GM10248 (cell line): ENCODE results near the gene NLRP3.
"Not testable (repeated sequence)": the region's sequence is repeated elsewhere in the genome, so short reads cannot be mapped to it uniquely, and the experiment has no call there.

ENCODE experiments used
- CTCF ChIA-PET: fragments of 300-600 bp; sonication (Branson Sonifier 250); formaldehyde crosslinking; extraction: SDS; loops from one replicate; lab custom pipeline; 2021; ENCODE audit warnings: antibody characterized with exemption; lab: Yijun Ruan, JAX
- POLR2A ChIA-PET: fragments of 350-650 bp; sonication (Branson Sonifier 250); formaldehyde crosslinking; extraction: SDS; loops from one replicate; lab custom pipeline; 2020; ENCODE audit warnings: antibody characterized with exemption; lab: Yijun Ruan, JAX
- DNase-seq: peaks from one replicate; pipeline ENCODE4 v3.0.0; 2012; ENCODE audit errors: extremely low spot score
- CTCF ChIP-seq: IDR thresholded peaks from 2 replicates; pipeline ENCODE4 v1.5.1; 2012; ENCODE audit warnings: mild to moderate bottlenecking, low read depth; ENCODE audit errors: extremely low read depth, missing control alignments, control extremely low read depth

NLRP3 gene

GRCh38 chr1:247371801-247372259, 44.1 kb upstream of the NLRP3 start:
- no peak for TF ChIP-seq CTCF
- ChIA-PET POLR2A (no interaction called here), CTCF (interaction anchor here (1.3 to 4.4 kb wide), 6 partner anchors 9 to 123 kb away, joined by 3 to 83 read pairs (median 14); no protein-coding TSS in a partner anchor)
- no peak for DNase-seq

GRCh38 chr1:247373721-247374141, 42.2 kb upstream of the NLRP3 start:
- POLR2A ChIA-PET = no interaction called here
- CTCF ChIA-PET = interaction anchor here (1.2 to 4.4 kb wide), 13 partner anchors 8 to 113 kb away, joined by 3 to 83 read pairs (median 7); no protein-coding TSS in a partner anchor
- TF ChIP-seq CTCF = peak; percentile 39
- peak; percentile 29 for DNase-seq

GRCh38 chr1:247374651-247375334, 41.2 kb upstream of the NLRP3 start:
- POLR2A ChIA-PET, DNase-seq: not testable (repeated sequence)
- CTCF ChIA-PET = interaction anchor here (1.2 to 4.4 kb wide), 6 partner anchors 9 to 112 kb away, joined by 3 to 83 read pairs (median 16); no protein-coding TSS in a partner anchor

- TF ChIP-seq CTCF = no peak
- CTCF ChIA-PET = interaction anchor here (4.4 kb wide), 1 partner anchor 12 kb away, joined by 57 read pairs; no protein-coding TSS in a partner anchor
- DNase-seq = no peak
- POLR2A ChIA-PET = no interaction called here
Observed at GRCh38 chr1:247375747-247376146, 40.2 kb upstream of the NLRP3 start.

- DNase-seq = no peak
- CTCF ChIA-PET = interaction anchor here (1.1 kb wide), 1 partner anchor 13 kb away, joined by 6 read pairs; no protein-coding TSS in a partner anchor
- no peak for TF ChIP-seq CTCF
- POLR2A ChIA-PET = no interaction called here
Observed at GRCh38 chr1:247376659-247377058, 39.3 kb upstream of the NLRP3 start.

GRCh38 chr1:247377656-247378055, 38.3 kb upstream of the NLRP3 start:
- CTCF ChIA-PET = interaction anchor here (1.1 kb wide), 1 partner anchor 12 kb away, joined by 6 read pairs; no protein-coding TSS in a partner anchor
- POLR2A ChIA-PET = not testable (repeated sequence)

GRCh38 chr1:247378334-247379073, 37.5 kb upstream of the NLRP3 start:
- CTCF ChIA-PET = interaction anchor here (1.1 to 1.2 kb wide), 2 partner anchors 11 to 12 kb away, joined by 3 to 4 read pairs; no protein-coding TSS in a partner anchor
- no peak for DNase-seq
- POLR2A ChIA-PET = no interaction called here
- TF ChIP-seq CTCF = no peak

More at GRCh38 chr1:247377656-247378055, 38.3 kb upstream of the NLRP3 start:
- not testable (repeated sequence) for DNase-seq
